Stimulated activated CD4-positive, alpha-beta T cell treated with anti-CD3 and anti-CD28 coated beads, Interleukin-12 subunit alpha, Interleukin-12 subunit beta, amount 100 ng/mL, for 4 hours (primary cell): ENCODE measurements around the gene DGKI.

ENCODE experiments used
- DNase-seq: peaks from one replicate; pipeline ENCODE4 v3.0.0-alpha.2; 2020

Gene DGKI

DNA sequence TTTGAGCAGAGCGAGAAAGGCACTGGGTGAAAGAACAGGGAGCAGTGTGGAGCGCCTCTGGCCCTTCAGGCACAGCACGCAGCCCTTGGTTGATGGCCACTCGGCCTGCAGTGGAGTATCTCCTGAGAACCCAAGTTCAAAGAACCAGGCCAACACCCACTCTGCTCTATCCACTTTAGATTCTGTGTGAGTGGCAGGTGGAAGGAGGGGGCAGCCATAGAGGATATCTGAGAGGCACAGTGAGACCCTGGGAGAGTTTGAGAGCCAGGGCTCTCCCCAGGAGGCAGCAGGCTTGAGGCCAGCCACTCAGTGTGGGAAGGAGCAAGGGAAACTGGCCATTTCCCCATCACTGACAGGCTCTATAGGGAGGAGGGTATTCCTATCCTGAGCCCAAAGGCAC, 450.7 kb downstream of the DGKI start:
- no peak for DNase-seq

DNA sequence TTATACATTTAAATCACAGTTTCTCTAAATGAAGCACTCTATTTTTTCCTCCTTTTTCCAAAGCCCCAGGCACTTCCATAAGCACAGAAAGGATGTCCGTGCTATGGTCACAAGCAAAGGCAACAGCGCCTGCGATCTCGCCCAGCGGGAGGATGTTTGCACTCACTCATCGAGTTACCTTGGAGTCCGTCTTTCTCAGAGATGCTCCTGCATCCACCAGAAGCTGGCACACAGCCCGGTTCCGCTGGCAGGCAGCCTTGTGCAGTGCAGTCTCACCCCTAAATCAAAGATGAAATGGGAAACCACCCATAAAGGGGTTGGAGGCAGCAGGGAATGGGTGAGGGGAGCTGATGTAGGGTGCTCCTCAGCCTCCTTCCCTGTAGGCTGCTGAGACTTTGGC, 451.4 kb downstream of the DGKI start:
- no peak for DNase-seq

DNA sequence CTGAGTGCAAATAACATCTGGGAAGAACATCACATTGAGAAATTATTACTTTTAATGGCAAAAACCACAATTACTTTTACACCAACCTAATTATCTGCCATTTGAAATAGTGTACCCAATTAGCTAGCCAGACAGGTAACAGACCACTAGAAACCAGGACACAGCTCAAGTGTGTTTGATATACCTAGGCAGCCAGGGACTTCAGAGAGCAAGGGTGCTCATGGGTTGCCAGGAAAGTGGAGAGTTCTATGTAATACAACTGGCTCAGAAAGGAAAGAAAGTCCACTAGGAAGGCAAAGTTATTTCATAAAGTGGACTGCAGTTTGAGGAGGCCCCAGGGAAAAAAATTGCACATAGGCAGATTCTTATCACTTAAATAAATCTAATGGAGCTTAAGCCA, 453.2 kb downstream of the DGKI start:
- no peak for DNase-seq

DNA sequence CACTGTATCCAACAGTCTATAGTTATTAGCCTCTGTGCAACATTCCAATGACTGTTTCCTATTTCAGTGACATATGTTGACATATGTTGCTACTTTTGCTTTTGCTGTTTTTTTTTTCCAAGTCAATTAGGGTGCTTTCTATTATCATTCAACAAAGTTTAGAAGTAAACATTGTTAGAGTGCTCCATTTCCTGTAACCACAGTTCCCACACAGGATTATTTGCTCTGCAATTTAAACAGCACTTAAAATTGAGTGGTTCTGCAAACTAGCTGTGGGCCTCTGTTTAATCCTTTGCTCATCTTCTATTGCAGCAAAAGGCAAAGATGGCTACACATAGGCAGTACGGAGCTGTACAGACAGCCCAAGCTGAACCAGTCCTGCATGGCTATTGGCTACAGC, 456.7 kb downstream of the DGKI start:
- no peak for DNase-seq

DNA sequence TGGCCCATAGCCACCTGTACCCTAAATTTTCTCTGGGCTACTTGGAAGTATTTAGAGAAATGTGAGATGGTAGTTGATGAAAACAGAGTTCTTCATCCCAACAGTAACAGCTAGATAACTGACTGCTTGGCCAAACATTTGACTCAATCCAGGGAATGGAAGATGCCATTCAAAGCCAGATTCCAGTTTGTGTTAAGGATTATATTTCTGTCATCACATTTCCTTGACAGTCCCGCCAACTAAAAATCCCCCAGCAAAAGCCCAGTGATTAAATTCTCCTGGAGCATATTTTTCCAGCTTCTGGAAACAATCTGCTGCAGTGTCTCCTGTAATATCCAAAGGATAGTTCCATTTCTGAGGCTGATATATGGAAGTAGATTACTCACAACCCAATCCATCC, 457.9 kb downstream of the DGKI start:
- no peak for DNase-seq

DNA sequence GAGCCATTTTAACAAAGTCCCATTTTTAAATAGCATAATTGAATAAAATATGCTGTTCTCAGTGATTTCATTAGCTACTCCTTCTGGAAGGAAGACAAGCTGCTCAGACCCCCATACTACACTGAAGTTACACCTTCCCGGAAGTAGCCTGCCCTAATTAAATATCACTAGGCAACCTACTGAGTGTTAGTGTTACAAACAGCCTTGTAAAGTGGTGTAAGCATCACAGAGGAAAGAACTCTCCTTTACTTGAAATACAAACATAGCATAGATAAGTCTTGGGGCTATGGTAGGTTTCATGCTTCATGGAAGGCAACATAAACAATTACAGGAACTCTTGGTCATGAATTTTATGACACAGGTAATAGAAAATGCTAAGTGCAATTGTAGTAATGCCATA, 459.8 kb downstream of the DGKI start:
- DNase-seq: no peak

DNA sequence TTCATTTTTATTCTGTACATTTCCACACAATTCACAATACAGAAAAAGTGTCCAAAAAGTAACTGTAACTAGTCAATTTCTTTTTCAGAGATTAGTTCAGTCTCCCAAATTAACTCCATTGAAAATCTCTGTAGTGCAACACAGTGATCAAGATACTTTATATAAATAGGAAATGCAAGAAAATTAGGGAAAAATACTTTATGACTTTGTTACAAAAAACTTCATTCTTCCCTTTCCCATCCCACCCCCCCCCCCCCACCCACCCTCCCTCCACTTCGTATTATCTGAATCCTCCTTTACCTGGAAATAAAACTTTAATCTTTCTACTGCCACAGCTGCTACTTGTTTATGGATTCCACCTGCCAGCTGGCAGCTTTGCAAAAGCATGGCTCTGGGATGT, 465.7 kb downstream of the DGKI start:
- no peak for DNase-seq

DNA sequence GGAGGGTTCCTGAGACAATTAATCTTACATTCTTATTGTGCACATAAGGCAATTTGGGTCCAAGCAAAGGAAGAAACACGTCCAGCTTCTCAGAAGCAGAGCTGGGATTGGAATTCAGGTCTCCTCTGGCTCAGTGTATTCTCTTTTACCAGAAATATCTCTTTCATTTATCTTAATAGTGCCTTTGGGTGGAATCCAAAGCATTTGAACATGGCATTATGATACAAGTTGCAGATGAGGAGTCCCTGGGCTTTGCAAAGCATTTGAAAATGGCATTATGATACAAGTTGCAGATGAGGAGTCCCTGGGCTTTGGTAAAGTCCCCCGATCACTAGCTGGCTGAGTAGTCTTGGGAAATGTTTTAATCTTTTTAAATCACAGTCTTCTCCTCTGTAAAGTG, 473.3 kb downstream of the DGKI start:
- DNase-seq: no peak

DNA sequence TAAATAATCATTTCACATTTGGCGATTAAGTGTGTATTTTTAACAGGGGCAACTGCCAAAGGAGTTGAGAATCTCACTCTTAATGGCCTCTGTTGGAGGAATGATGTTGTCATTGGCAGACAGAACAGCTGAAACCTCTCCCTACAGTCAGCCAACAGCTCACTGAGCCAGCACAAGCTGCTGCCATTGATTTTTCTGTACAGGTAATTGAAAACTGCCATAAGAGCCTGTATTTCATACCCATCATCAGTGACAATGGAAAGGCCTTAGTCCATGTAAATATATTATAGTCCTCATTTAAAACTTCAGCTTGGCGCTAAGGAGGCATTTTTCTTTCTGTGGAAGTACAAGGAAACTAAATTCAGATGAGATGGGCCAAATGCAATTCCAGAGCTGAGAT, 475.2 kb downstream of the DGKI start:
- DNase-seq: no peak

DNA sequence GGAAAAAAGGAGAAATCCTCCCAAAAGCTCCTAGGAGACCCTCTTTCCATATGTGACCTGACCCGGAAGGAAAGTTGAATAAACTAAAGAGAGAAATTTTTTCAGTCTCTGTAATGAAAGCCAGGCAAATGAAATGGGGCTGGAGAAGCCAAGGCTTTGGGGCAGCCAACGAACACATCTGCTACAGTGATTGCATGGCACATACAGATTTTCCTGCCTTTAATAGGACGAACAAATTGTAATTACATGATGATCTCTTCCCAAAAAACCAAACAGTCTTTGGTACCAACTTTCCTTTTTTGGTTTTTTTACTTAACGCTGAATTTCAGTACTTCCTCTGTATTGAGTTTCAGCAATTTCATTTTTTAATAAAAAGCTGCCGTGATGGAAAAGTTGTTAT, 479.8 kb downstream of the DGKI start:
- DNase-seq: no peak

DNA sequence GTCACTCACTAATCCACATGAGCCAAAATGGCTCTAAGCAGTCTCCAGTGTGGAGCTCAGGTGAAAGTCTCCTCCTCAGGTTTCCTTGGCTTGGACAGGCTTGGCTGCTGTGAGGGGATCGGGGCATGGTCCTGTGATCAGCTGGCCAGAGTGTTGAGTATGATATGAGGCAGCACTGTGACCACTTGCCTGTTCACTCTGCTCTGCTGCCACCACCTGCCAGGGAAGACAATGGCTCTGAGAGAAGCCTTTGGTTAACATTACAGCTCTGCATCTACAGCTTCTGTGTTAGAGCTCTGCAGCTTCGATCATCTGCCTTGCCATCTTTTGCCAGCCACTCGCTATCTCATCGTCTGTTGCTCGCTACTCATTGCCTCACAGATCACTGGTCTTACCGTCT, 483.1 kb downstream of the DGKI start:
- DNase-seq: no peak

DNA sequence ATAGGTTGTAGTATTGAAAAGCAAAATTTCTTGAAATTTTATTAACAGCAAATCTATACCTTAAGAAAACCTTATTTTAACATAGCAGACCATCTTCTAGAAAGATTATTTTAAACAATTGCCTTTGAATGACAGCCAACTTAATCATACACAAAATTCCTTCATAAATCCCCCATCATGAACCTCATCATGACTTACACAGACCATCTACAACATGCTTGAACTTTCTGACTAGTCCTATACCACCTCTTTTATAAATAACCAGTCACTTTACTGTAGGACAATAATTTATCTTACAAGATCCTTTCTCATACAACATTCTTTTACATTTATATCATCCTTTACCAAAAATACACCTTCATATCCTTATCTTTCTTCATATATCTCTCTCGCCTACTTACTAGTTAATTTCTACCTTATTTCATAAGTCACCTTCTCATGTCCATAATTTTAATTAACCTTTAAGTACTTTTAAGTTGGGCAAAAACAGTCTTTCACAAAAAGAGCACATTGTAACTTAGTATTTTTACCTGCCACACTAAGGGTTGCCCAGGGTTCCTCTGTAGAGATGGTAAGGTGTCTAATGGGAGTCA, 486.6 kb downstream of the DGKI start:
- DNase-seq: no peak

DNA sequence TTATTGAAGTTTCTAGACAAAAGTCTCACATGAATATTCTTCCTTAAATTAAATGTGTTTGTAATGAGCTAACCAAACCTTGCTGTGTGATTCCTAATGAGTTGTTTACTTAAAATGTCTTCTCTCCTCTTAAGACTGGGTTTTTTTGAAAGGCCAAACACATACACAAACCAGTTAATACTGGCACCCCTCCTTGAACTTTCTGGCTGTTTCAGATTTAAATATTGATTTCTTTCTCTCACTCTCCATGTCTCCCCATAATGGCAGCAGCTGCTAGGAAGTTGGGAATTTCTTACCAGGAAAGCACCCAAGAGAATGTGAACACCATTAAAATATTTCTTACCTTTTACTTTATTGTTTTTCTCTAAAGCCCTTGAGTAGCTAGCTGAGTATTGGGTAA, 491.8 kb downstream of the DGKI start:
- DNase-seq: no peak

DNA sequence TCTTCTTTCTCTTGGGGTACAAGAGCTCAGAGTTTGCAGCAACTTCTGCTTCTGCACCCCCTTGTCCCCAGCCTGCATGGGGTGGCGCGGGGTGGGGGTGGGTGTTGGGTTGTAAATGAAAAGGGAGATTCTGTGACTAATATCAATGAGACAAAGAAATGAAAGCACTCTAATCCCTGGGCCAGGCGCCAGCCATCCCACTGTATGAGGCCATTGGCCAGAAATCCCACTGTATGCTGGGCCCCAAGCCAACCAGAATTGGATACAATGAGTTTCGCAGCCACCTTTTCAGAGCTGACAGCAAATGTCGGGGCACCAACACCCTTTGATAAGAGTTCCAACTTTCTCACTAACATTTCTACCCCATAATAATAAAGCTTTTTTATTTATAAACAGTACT, 492.4 kb downstream of the DGKI start:
- no peak for DNase-seq

DNA sequence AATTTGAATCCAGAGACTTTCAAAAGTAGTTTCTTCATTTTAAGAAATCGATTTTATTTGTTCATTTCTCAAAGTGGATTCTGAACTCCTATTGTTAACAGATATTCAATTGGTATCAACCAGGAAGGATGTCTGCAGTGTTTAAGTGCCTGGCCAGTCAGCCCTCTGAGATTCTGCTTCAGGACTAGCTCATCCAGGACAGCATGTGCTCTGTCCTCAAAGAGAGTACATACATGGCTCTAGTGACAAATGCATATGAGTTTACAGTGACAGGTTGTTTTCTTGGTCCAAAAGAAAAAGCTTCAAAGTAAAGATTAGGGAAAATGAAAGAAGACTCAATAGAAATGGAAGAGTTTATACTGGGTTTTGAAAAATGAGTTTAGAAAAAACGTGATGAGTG, 494.8 kb downstream of the DGKI start:
- no peak for DNase-seq

DNA sequence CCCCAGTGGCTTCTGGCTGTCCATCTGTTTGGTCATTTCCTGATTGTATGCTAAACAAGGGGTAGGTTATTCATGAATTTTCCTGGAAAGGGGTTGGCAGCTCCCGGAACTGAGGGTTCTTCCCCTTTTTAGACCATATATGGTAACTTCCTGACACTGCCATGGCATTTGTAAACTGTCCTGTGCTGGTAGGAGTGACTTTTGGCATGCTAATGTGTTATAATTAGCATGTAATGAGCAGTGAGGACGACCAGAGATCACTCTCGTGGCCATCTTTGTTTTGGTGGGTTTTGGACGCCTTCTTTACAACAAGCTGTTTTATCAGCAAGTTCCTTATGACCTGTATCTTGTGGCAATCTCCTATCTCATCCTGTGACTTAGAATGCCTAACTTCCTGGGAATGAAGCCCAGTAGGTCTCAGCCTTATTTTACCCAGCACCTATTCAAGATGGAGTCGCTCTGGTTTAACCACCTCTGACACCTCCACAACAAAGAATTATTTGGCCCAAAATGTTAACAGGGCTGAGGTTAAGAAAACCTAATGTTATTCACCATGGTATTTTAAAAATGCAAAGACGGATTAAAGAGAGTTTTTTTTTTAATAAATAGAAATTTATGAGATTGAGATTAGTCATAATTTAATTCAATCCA, 500.9 kb downstream of the DGKI start:
- DNase-seq: no peak

DNA sequence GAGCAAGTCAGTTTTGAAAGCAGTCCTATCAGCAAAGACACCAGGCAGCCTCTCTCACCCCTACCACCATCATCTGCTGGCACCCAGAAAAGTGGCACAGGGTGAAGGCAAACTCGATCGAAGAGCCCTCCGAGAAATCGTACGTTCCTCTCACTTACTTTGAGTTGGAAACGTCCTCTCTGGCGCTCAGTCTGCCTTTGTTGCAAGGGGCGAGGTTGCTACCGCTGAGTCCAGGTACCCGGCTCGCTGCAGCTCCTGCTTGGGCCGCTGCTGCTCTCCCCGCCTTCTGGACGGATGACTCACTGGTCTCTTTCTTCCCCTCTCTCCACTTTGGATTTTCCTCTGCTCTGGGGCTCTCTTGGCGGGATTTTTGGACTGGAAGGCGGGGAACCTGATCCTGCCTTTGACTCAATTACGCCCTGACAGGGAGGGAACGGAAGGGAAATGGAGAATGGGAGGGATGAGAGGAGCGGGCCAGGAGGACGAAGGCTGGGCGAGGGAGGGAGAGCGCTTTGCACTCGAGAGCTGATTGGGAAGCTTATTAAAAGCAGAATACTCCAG, 503.4 kb downstream of the DGKI start, which contains the start of gene PTN:
TSS of gene PTN (minus strand) at position 453 of the 561 bp plus-strand sequence. CDS start 88,760 bp downstream, outside the sequence.
- no peak for DNase-seq

DNA sequence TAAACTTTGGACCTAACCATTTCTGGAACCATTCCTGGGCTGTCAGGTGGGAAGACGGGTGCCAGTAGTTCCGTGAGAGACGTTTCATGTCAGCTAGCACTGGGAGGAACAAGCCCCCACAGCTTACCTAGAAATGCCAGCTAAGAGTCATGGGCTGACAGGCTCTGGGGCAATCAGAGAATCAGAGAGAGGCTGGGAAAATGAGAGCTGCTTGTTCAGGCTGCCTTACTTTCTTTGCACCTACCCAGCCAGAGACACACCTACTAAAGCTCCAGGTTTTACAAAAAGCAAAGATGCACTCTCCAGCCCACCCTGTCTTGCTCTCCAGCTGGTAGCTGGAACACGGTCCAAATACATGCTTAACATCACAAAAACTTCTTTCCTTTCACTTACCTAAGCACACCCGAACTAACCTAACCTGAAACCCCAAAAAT, 503.9 kb downstream of the DGKI start:
- no peak for DNase-seq

DNA sequence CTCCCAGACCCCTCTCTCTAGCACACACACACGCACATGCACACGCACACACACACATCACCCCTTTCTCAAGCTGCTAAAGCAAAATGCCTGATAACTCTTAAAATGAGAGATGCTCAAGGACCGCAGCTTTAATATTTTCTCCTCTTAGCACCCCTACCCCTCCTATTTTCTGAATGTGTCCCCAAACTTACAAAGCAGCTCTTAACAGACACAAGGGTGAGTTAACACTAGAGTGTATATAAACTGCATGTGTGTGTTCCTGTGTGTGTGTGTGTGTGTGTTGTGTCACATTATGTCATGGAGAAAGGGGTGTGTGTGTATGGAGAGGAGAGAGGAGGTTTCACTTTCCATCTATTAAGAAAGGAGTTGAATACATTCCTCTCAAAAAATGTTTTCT, 504.5 kb downstream of the DGKI start:
- no peak for DNase-seq

DNA sequence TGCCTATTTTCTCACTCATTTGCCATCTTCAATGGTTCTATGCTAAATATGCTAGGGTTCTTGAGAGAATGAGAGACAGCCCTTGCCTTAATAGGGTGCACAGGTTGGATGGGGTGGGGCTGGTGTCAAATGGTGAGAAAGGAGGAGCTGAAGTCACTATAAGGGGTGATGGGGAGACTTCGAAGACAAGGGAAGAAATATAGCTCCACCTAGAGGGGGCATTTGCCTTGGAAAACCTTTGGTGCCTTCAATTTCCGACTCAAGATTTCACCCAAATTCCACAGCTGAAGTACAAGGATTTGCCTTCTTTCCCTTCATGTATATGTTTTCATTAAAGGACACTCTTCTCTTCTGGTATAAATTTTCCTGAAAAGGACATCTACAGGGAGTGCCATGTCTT, 508.9 kb downstream of the DGKI start:
- DNase-seq: no peak

DNA sequence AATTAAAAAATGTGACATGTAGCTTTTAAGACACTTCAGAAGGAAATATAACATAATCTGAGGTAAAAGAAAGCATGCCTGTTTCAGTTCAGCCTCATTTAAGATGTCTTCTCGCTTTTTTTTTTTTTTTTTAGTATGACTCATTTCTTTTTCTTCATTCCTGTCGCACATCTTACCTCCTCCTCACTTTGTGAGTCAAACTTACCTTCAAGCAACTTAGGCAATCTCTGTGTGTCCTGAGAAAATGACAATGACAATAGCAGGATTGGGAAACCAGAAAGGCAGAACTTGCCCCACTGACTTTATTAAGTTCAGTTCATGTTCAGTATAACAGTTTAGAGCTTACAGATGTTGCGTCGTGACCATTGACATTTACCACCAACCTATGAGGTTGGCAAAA, 511.0 kb downstream of the DGKI start:
- DNase-seq: no peak

DNA sequence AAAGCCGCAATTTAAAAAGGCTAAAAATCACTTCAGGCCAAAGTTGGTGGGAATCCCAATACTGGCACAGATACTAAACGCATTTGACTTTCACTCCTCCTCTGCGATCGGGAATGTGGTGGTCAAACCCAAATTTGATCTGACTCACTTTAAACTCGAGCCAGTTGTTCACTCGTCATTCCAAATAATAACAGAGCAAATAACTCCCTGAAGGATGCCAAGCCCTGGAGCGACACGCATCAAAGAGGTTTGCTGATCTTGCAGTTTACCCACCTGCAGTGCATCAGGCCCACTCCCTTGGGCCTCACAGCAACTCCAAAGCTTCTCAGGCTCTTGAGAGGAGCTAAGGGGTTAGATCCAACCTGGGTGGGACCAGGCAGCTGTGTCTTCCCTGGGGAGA, 515.4 kb downstream of the DGKI start:
- no peak for DNase-seq
